ENCODE results near the gene AXIN1. TPM values are rescaled to one million over a fixed set of nuclear protein-coding genes. Genes with fewer than 3 reads are reported as not detected.
"Not testable (repeated sequence)": the region's sequence is repeated elsewhere in the genome, so short reads cannot be mapped to it uniquely, and the experiment has no call there.

Gene AXIN1
- polyA plus RNA-seq, 10 donors: 8.6 to 15.7 (median 11.5) TPM

GRCh38 chr16:334164-334832 lies 18.2 kb downstream of the AXIN1 start:
- not testable (repeated sequence) for DNase-seq

DNA sequence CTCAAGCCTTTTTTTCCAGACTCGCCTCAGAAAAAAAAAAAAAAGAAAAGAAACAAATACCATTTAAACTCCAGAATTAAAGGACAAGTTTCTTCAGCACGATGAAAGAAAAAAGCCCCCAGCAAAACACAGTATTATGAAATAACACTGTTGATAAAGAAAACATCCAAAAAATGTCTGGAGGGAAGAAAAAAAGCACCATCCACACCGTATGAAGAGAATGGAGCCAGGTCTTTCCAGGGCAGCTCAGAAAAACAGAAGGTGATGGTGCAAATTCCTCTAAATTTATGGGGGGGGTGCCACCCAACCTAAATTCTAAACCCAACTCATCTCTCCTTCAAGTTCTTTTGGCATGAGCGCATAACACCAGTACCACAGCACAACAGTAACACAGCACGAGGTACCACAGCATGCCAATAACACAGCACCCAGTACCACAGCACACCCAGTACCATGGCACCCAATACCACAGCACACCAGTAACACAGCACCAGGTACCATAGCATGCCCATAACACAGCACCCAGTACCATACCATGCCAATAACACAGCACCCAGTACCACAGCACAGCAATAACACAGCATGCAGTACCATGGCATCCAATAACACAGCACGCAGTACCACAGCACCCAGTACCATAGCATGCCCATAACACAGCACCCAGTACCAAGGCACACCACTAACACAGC lies 19.0 kb downstream of the AXIN1 start:
- no peak for DNase-seq

DNA sequence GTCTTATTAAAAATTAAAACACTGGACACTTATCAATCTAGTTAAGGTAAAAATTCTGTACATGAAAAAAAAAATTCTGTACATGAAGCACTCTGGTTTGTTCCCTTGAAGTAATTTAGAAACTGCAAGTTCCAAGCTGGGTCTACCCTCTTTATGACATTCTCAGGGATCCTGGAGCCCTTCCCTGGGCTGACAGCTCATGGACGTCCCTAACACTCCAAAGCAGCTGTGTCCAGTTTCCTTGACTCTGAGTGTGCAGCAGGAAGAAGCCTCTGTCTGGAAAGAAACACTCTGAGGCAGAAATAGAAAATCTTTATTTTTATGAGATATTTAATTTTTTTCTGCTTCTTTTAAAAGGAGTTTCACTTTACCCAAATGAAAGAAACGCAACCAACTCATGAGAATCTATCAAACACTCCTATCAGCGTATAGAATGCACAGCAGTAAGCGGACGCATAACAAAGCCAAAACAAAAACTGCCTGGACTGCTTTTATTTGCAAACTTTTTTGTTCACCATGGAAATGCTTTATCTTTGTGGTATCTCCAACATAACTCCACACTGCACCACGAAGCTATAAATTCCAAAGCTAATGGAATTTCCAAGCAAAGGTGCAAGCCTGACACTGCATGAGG lies 21.2 kb downstream of the AXIN1 start:
- DNase-seq: peak; percentile 28 to 73 (median 48)

DNA sequence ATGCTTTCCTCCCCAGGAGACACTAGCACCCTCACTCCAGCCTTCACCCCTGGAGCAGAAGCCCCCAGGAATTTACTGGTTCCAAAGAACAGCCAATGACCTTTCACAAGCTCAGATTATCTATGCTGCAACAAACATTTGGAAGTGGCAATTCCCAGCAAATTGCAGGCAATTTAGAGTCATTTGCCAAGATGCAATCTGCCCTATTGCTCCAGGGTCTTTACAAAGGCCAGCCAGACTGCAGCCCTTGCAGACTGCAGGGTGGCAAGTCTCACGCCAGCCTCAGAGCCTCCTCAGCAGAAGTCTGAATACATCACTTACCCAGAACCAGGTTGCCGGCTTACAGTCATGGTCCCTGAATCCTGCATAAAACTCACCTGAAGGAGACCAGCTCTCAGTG lies 21.8 kb downstream of the AXIN1 start:
- DNase-seq: no peak

GRCh38 chr16:325375-326145 lies 27.0 kb downstream of the AXIN1 start:
- DNase-seq: no peak

GRCh38 chr16:324451-325334 lies 27.8 kb downstream of the AXIN1 start:
- DNase-seq: no peak

GRCh38 chr16:324201-324450 lies 28.4 kb downstream of the AXIN1 start:
- no peak for DNase-seq

GRCh38 chr16:322476-323143 lies 29.9 kb downstream of the AXIN1 start:
- no peak for DNase-seq

DNA sequence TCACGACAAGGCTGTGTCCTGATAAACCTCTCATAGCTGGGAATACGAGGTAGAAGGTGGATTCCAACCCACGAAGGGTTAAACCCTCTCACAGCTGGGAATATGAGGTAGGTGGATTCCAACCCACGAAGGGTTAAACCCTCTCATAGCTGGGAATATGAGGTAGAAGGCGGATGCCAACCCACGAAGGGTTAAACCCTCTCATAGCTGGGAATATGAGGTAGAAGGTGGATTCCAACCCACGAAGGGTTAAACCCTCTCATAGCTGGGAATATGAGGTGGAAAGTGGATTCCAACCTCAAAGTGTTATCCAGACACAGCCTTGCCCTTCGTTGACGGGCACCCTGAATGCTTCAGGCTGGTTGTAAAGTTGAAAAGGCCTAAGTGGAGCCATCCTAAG lies 31.0 kb downstream of the AXIN1 start:
- DNase-seq: no peak

DNA sequence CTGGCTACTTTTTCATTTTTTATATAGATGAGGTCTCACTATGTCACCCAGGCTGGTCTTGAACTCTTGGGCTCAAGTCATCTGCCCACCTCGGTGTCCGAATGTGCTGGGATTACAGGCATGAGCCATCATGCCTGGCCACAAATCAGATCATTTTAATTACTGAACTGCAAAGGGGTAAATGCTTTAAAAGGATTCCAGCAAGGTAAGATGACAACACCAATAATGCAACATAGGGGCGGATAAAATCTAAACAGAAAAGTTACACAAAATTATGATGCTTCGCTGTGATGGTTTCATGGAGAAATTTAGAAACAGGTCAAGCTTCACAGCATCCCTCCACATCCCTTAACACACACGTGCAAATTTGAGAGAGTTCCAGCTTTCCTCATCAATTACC lies 32.3 kb downstream of the AXIN1 start:
- no peak for DNase-seq

DNA sequence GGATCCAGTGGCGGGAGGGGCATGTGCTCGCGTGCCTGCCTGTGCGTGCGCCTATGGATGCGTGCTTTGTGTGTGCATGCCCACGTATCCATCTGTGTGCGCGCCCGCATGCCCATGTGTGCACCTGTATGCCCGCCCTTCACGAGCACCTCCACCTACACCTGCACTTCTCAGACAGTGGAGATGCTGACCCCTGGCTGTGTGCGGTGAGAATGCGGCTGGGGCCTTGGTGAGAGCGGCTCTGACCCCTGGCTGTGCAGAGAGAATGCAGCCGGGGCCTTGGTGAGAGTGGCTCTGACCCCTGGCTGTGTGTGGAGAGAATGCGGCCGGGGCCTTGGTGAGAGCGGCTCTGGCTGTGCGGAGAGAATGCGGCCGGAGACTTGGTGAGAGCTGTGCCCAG lies 33.9 kb downstream of the AXIN1 start:
- no peak for DNase-seq

DNA sequence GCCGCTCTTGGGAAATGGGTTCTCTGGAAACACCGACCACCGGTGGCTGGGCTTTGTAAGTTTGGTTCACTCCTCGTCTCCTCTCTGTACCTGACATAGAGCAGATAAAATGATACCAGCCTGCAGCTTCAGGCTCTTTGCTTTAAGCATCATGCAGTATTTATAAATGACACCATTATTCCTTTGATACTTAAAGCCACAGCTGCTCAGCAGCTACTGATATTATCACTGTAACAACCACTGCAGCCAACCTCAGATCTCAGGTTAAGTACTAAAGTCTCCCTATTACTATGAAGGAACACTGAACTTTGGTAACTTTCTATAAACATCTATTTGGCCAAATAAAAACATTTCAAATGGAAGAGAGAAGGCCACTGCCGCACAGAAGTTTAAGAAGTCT lies 34.9 kb downstream of the AXIN1 start:
- DNase-seq: no peak

DNA sequence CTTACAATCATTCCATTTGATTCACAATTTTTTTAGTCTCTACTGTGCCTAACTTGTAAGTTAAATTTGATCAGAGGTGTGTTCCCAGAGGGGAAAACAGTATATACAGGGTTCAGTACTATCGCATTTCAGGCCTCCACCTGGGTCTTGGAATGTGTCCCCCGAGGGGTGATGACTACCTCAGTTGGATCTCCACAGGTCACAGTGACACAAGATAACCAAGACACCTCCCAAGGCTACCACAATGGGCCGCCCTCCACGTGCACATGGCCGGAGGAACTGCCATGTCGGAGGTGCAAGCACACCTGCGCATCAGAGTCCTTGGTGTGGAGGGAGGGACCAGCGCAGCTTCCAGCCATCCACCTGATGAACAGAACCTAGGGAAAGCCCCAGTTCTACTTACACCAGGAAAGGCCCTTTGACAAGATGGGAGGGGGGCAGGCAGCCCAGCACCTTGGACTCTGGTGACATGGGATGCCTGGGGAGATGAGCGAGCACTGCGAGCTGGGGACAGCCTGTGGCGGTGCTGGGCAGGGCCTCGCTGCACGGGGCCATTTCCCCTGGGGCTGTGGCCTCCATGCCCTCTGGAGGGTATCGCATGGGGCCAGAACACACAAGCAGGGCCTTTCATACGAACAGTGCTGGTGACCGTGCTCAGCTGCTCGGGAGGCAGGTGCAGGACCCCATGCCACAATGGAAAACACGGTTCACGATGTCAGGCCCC lies 35.6 kb downstream of the AXIN1 start:
- no peak for DNase-seq

- DNase-seq: no peak
Observed at GRCh38 chr16:314795-315299, 37.7 kb downstream of the AXIN1 start.

GRCh38 chr16:314351-314750 lies 38.2 kb downstream of the AXIN1 start:
- no peak for DNase-seq

- no peak for DNase-seq
Observed at GRCh38 chr16:311725-312124, 40.8 kb downstream of the AXIN1 start.

GRCh38 chr16:309476-309875 lies 43.0 kb downstream of the AXIN1 start:
- no peak for DNase-seq

DNA sequence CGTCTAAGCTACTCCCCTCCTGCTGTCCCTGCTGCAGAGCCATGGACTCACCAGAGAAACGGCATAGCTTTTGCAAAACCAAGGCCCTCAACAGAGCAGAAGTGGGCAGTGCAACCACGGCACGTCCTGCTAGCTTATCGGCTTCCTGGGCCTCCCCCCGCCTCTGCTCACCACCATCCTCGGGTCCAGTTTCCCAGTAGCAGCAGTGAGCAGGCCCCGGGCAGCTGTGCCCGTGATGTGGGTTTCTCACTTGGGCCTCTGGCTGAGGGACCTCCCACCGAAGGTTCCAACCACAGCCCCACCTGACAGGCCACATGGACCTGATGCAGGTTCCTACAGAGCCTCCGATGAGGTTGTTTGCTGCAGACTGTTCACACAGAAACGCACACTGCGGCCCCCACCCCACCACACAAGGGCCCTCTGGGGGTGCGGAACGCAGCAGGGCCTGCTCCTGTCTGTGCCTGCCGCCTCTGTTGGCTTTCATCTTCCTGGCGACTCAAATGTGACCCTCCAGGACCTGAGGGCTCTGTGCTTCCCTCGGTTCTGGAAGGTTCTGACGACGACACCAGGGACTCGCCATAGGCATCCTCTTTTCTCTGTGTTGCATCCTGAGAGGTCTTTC lies 44.7 kb downstream of the AXIN1 start:
- no peak for DNase-seq

DNA sequence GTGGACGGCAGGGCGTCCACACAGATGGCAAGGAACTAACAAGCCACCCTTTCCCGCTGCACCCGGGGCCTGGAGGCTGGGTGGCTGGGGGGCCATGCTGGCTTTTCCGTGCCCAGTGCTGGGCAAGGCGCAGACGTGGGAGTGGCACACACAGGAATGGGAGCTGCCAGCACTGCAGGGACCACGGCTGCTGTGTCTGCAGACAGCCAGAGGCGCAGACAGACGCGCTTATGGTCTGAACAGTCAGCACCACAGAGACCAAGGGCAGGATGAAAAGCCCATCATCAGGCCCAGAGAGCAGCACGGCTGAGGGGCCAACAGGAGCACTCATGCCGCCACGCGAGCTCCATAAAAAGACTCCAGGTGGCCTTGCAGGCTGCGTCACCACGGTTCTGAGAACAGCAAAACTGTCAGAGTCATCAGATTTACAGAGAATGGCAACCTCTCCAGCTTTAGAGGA lies 45.6 kb downstream of the AXIN1 start:
- DNase-seq: no peak
